ENCODE measurements around the gene CLDN12.

DNA sequence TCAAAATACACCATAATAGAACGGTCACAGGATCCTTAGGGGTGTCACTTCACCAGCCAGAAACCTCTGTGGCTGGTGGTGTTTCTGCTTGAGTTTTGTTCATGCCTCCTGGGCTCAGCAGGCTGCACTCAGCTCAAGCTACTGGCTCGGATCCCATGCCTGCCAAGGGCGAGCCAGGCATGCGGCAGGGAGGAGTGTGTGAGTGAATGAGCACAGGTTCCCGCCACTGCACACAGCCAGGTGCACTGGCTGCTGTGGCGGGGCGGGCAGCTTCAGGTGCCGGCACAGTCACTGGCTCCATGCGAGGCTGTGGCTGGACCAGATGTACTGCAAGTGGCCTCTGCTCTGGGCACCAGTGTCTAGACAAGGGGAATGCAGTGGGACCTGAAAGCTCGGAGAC is 29.5 kb downstream of the CLDN12 start:
- TF ChIP-seq, protein P1, sequence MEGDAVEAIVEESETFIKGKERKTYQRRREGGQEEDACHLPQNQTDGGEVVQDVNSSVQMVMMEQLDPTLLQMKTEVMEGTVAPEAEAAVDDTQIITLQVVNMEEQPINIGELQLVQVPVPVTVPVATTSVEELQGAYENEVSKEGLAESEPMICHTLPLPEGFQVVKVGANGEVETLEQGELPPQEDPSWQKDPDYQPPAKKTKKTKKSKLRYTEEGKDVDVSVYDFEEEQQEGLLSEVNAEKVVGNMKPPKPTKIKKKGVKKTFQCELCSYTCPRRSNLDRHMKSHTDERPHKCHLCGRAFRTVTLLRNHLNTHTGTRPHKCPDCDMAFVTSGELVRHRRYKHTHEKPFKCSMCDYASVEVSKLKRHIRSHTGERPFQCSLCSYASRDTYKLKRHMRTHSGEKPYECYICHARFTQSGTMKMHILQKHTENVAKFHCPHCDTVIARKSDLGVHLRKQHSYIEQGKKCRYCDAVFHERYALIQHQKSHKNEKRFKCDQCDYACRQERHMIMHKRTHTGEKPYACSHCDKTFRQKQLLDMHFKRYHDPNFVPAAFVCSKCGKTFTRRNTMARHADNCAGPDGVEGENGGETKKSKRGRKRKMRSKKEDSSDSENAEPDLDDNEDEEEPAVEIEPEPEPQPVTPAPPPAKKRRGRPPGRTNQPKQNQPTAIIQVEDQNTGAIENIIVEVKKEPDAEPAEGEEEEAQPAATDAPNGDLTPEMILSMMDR (IDR thresholded peaks at IDR 0.05) = no peak
- TF ChIP-seq POLR2AphosphoS5 (IDR thresholded peaks at IDR 0.05) = no peak
- no peak for TF ChIP-seq POLR2A (IDR thresholded peaks at IDR 0.05; ENCODE audit: low read depth)
- no peak for TF ChIP-seq EP300 (IDR thresholded peaks at IDR 0.05)
